H9 (cell line): ENCODE measurements around the gene STXBP6. TPM values are rescaled to one million over a fixed set of nuclear protein-coding genes. Genes with fewer than 3 reads are reported as not detected.

Source experiments
- DNase-seq: peaks from one replicate; pipeline ENCODE4 v3.0.0-alpha.2; 2017
- H2AFZ ChIP-seq: one replicate; pipeline ENCODE4 v1.6.1; 2013; ENCODE audit warnings: mild to moderate bottlenecking, low read length, control low read depth, moderate library complexity
- H2AK5ac ChIP-seq: 2 replicates; pipeline ENCODE4 v1.6.1; 2013; ENCODE audit warnings: low read length, control low read depth, mixed read lengths; ENCODE audit not compliant: insufficient read length
- H2BK120ac ChIP-seq: one replicate; pipeline ENCODE4 v1.6.1; 2013; ENCODE audit warnings: low read depth, mild to moderate bottlenecking, low read length, control low read depth, inconsistent platforms; ENCODE audit not compliant: poor library complexity, severe bottlenecking
- H2BK12ac ChIP-seq: 2 replicates; pipeline ENCODE4 v1.6.1; 2013; ENCODE audit warnings: low read length, control low read depth, mixed read lengths, low read depth; ENCODE audit not compliant: insufficient read length
- H2BK15ac ChIP-seq: 2 replicates; pipeline ENCODE4 v1.6.1; 2013; ENCODE audit warnings: low read depth, low read length, control low read depth
- H2BK20ac ChIP-seq: one replicate; pipeline ENCODE4 v1.6.1; 2013; ENCODE audit warnings: low read depth, mild to moderate bottlenecking, low read length, control low read depth, inconsistent platforms; ENCODE audit not compliant: poor library complexity, severe bottlenecking
- H2BK5ac ChIP-seq: 2 replicates; pipeline ENCODE4 v1.6.1; 2013; ENCODE audit warnings: low read length, control low read depth, mixed read lengths; ENCODE audit not compliant: insufficient read length
- H3K14ac ChIP-seq: 2 replicates; pipeline ENCODE4 v1.6.1; 2013; ENCODE audit warnings: low read length, control low read depth; ENCODE audit not compliant: insufficient read depth
- H3K18ac ChIP-seq: 2 replicates; pipeline ENCODE4 v1.6.1; 2013; ENCODE audit warnings: low read depth, mild to moderate bottlenecking, mixed read lengths, low read length, control low read depth; ENCODE audit not compliant: insufficient read length
- H3K23ac ChIP-seq: 2 replicates; pipeline ENCODE4 v1.6.1; 2013; ENCODE audit warnings: low read length, control low read depth, mixed read lengths, low read depth; ENCODE audit not compliant: insufficient read length
- H3K23me2 ChIP-seq: 2 replicates; pipeline ENCODE4 v1.6.1; 2013; ENCODE audit warnings: low read depth, mild to moderate bottlenecking, mixed read lengths, low read length, control low read depth; ENCODE audit not compliant: insufficient read length, poor library complexity, severe bottlenecking
- H3K27ac ChIP-seq: 2 replicates; pipeline ENCODE4 v1.5.1; 2013; ENCODE audit warnings: low read length, control low read depth, mixed read lengths, low read depth; ENCODE audit not compliant: insufficient read length
- H3K27me3 ChIP-seq: 2 replicates; pipeline ENCODE4 v1.6.1; 2013; ENCODE audit warnings: low read length, control low read depth, inconsistent platforms; ENCODE audit not compliant: insufficient read depth
- H3K4ac ChIP-seq: 2 replicates; pipeline ENCODE4 v1.6.1; 2013; ENCODE audit warnings: low read depth, mild to moderate bottlenecking, control low read depth, inconsistent platforms, low read length, moderate library complexity
- H3K4me1 ChIP-seq: 2 replicates; pipeline ENCODE4 v1.6.1; 2013; ENCODE audit warnings: low read length, control low read depth, inconsistent platforms; ENCODE audit not compliant: insufficient read depth
- H3K4me2 ChIP-seq: 2 replicates; pipeline ENCODE4 v1.6.1; 2013; ENCODE audit warnings: low read length, control low read depth, mixed read lengths; ENCODE audit not compliant: insufficient read length, insufficient read depth
- H3K56ac ChIP-seq: 2 replicates; pipeline ENCODE4 v1.6.1; 2013; ENCODE audit warnings: low read depth, mild to moderate bottlenecking, mixed read lengths, low read length, control low read depth; ENCODE audit not compliant: insufficient read length
- H3K79me1 ChIP-seq: 2 replicates; pipeline ENCODE4 v1.6.1; 2013; ENCODE audit warnings: low read depth, mild to moderate bottlenecking, moderate library complexity, low read length, control low read depth, inconsistent platforms; ENCODE audit not compliant: insufficient read depth, poor library complexity, severe bottlenecking
- H3K79me2 ChIP-seq: 2 replicates; pipeline ENCODE4 v1.6.1; 2013; ENCODE audit warnings: low read length, control low read depth, inconsistent platforms; ENCODE audit not compliant: insufficient read depth
- H3K9ac ChIP-seq: 2 replicates; pipeline ENCODE4 v1.6.1; 2013; ENCODE audit warnings: low read length, control low read depth, mixed read lengths; ENCODE audit not compliant: insufficient read length; ENCODE audit errors: extremely low read depth
- H3K9me3 ChIP-seq: one replicate; pipeline ENCODE4 v1.6.1; 2013; ENCODE audit warnings: low read depth, low read length, inconsistent platforms; ENCODE audit not compliant: control insufficient read depth
- H3T11ph ChIP-seq: one replicate; pipeline ENCODE4 v1.6.1; 2013; ENCODE audit warnings: mild to moderate bottlenecking, low read length, control low read depth, inconsistent platforms
- H4K20me1 ChIP-seq: one replicate; pipeline ENCODE4 v1.6.1; 2013; ENCODE audit not compliant: control insufficient read depth, insufficient read length, insufficient read depth
- H4K5ac ChIP-seq: 2 replicates; pipeline ENCODE4 v1.6.1; 2013; ENCODE audit warnings: low read depth, mild to moderate bottlenecking, mixed read lengths, low read length, control low read depth; ENCODE audit not compliant: insufficient read length
- H4K8ac ChIP-seq: replicated peaks from 2 replicates; pipeline ENCODE4 v1.6.1; 2013; ENCODE audit warnings: low read length, control low read depth, mixed read lengths, low read depth; ENCODE audit not compliant: insufficient read length
- H4K91ac ChIP-seq: 2 replicates; pipeline ENCODE4 v1.6.1; 2013; ENCODE audit warnings: low read depth, mild to moderate bottlenecking, moderate library complexity, mixed read lengths, low read length, control low read depth; ENCODE audit not compliant: insufficient read length
- H3K27ac Mint-ChIP-seq, 3 experiments: 2 replicates in 2 of 3; 3 replicates in 1 of 3; pipeline ENCODE4 v1.8.0; 2020 to 2021; ENCODE audit warnings: mixed read lengths in 3 of 3, mild to moderate bottlenecking in 1 of 3, moderate library complexity in 1 of 3
- H3K27me3 Mint-ChIP-seq: 2 replicates; pipeline ENCODE4 v1.8.0; 2021; ENCODE audit warnings: low read depth, mild to moderate bottlenecking, moderate library complexity, mixed read lengths
- H3K36me3 Mint-ChIP-seq, 3 experiments: 2 replicates in 2 of 3; 3 replicates in 1 of 3; pipeline ENCODE4 v1.8.0; 2020 to 2021; ENCODE audit warnings: low read depth in 3 of 3, mixed read lengths in 3 of 3; ENCODE audit not compliant: insufficient read depth in 1 of 3
- H3K4me1 Mint-ChIP-seq, 2 experiments: 2 replicates each; pipeline ENCODE4 v1.8.0; 2020; ENCODE audit warnings: mixed read lengths in 2 of 2
- H3K4me3 Mint-ChIP-seq, 2 experiments: 2 replicates in 1 of 2; 3 replicates in 1 of 2; pipeline ENCODE4 v1.8.0; 2020 to 2021; ENCODE audit warnings: mild to moderate bottlenecking in 2 of 2, mixed read lengths in 2 of 2, moderate library complexity in 1 of 2
- H3K9me3 Mint-ChIP-seq, 2 experiments: 2 replicates in 1 of 2; 3 replicates in 1 of 2; pipeline ENCODE4 v1.8.0; 2020; ENCODE audit warnings: mild to moderate bottlenecking in 2 of 2, mixed read lengths in 2 of 2, moderate library complexity in 1 of 2
- WGBS: extraction: QIAGEN DNeasy Blood & Tissue Kit; methylation state at CpG from one replicate; pipeline ENCODE4 v1.1.7; 2013; ENCODE audit warnings: missing lambda C conversion rate, low lambda C conversion rate, mixed read lengths; ENCODE audit not compliant: insufficient read length; ENCODE audit errors: extremely low coverage; 5-methylcytosine and 5-hydroxymethylcytosine counted together
- total RNA-seq: library from RNA; stranded (reverse); gene quantifications from 2 replicates; pipeline ENCODE4 v1.2.1, GENCODE V29; 2021
- TF ChIP-seq, protein P1 (sequence below): fragments of 200-600 bp; sonication (generic); conservative IDR thresholded peaks from 3 replicates; pipeline ENCODE4 v1.8.0; 2021; ENCODE audit warnings: antibody characterized with exemption, mild to moderate bottlenecking

The STXBP6 gene
- total RNA-seq, 1 experiment from 2014 or later = 3.6 TPM

DNA sequence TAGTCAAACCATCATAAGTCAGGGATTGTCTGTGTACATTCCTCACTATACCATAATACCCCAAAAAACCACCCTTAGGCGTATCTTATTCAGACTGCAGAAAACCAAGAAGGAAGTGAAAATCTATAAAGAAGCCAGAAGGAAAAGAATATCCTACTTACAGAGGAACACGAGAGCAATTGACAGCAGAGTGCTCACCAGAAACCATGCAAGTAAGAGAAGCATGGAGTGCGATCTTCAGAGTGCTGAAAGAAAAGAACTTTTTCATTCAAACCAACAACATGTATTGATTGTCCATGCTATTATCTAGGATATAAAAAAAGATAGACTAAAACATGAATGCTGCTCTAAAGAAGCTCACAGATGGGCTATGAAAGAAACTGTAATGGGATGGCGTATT, 50.8 kb downstream of the STXBP6 start:
- Histone ChIP-seq H3K27ac (no peak overlapping the region), H3K18ac (no peak overlapping the region), H3K14ac (no peak overlapping the region), H2BK12ac (no peak overlapping the region), H3K4me2 (no peak overlapping the region), H3K23me2 (no peaks in the 10 kb centered on the region), H3K23ac (no peak overlapping the region), H2AK5ac (no peak overlapping the region), H4K91ac (no peak overlapping the region), H3K79me2 (no peaks in the 10 kb centered on the region), H2AFZ (no peak overlapping the region), H3K4ac (no peak overlapping the region), H3K56ac (no peak overlapping the region), H4K5ac (no peak overlapping the region), H3K27me3 (no peaks in the 10 kb centered on the region), H4K20me1 (no peaks in the 10 kb centered on the region), H3K79me1 (no peaks in the 10 kb centered on the region), H3T11ph (no peak overlapping the region), H2BK120ac (no peak overlapping the region), H3K9ac (no peak overlapping the region), H2BK15ac (no peak overlapping the region), H3K9me3 (no peaks in the 10 kb centered on the region), H2BK20ac (no peak overlapping the region), H4K8ac (no peak overlapping the region), H3K4me1 (peaks cover 3% of the 10 kb centered on the region; the same call in 1 of the 2 replicates), H2BK5ac (no peak overlapping the region)
- Mint-ChIP-seq H3K4me1 (no peaks in the 10 kb centered on the region; a peak in 1 of 4 replicates), H3K27ac (no peak overlapping the region; a peak in 1 of 7 replicates), H3K36me3 (no peaks in the 10 kb centered on the region), H3K9me3 (peaks cover 0 to 2% of the 10 kb centered on the region in 2 experiments; a peak in 2 of 5 replicates), H3K27me3 (no peaks in the 10 kb centered on the region), H3K4me3 (no peak overlapping the region)
- TF ChIP-seq, protein P1, sequence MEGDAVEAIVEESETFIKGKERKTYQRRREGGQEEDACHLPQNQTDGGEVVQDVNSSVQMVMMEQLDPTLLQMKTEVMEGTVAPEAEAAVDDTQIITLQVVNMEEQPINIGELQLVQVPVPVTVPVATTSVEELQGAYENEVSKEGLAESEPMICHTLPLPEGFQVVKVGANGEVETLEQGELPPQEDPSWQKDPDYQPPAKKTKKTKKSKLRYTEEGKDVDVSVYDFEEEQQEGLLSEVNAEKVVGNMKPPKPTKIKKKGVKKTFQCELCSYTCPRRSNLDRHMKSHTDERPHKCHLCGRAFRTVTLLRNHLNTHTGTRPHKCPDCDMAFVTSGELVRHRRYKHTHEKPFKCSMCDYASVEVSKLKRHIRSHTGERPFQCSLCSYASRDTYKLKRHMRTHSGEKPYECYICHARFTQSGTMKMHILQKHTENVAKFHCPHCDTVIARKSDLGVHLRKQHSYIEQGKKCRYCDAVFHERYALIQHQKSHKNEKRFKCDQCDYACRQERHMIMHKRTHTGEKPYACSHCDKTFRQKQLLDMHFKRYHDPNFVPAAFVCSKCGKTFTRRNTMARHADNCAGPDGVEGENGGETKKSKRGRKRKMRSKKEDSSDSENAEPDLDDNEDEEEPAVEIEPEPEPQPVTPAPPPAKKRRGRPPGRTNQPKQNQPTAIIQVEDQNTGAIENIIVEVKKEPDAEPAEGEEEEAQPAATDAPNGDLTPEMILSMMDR = no peak
- no CpG with 5 or more reads among the region's 4 CpGs for WGBS
- DNase-seq = no peak
